Transverse colon (tissue), 4 donors: ENCODE measurements around the gene SGPP2. TPM values are rescaled to one million over a fixed set of nuclear protein-coding genes. Genes with fewer than 3 reads are reported as not detected.

ENCODE experiments used
- DNase-seq: peaks from one replicate; pipeline ENCODE4 v3.0.0-alpha.2; 2019
- H3K27ac ChIP-seq, 4 donors: fragments of 200-600 bp; sonication (generic); 2 replicates each; pipeline ENCODE4 v1.5.1; 2016 to 2018; ENCODE audit warnings: inconsistent platforms in 4 of 4
- H3K27me3 ChIP-seq: fragments of 200-600 bp; sonication (generic); 2 replicates; pipeline ENCODE4 v1.5.1; 2017; ENCODE audit warnings: inconsistent platforms
- H3K36me3 ChIP-seq, 4 donors: fragments of 200-600 bp; sonication (generic); 2 replicates each; pipeline ENCODE4 v1.5.1; 2017 to 2019; ENCODE audit warnings: inconsistent platforms in 4 of 4
- H3K4me1 ChIP-seq, 4 donors: fragments of 200-600 bp; sonication (generic); 2 replicates each; pipeline ENCODE4 v1.5.1; 2017 to 2020; ENCODE audit warnings: inconsistent platforms in 4 of 4
- H3K4me3 ChIP-seq, 4 donors: fragments of 200-600 bp; sonication (generic); 1 replicate in 1 of 4; 2 replicates in 3 of 4; pipeline versions ENCODE4 v1.5.1 to v1.6.1; 2017 to 2019; ENCODE audit warnings: inconsistent platforms in 4 of 4
- H3K9me3 ChIP-seq, 2 donors: fragments of 200-600 bp; sonication (generic); 2 replicates each; pipeline ENCODE4 v1.5.1; 2017 to 2019; ENCODE audit warnings: inconsistent platforms in 2 of 2
- EP300 ChIP-seq: sonication (generic); formaldehyde crosslinking; IDR thresholded peaks from one replicate; pipeline ENCODE4 v1.6.1; 2017; ENCODE audit warnings: antibody characterized with exemption, low read depth
- POLR2A ChIP-seq: fragments of 450-650 bp; IDR thresholded peaks from one replicate; pipeline ENCODE4 v1.6.1; 2016; ENCODE audit warnings: antibody characterized with exemption, mild to moderate bottlenecking, moderate library complexity
- POLR2AphosphoS5 ChIP-seq, 3 donors: sonication (generic); formaldehyde crosslinking; IDR thresholded peaks; one replicate each; pipeline ENCODE4 v1.6.1; 2016; ENCODE audit warnings: antibody characterized with exemption in 3 of 3
- WGBS, 2 donors: methylation state at CpG; one replicate each; pipeline ENCODE4 v1.1.5; 2018; ENCODE audit warnings: low coverage in 1 of 2; 5-methylcytosine and 5-hydroxymethylcytosine counted together
- in situ Hi-C, 4 donors: fragments of 200-750 bp; cut with MboI; loops; one replicate each; pipeline versions ENCODE4 v1.15.0 to v1.15.1; 2017; ENCODE audit warnings: low sequenced_read_pairs in 3 of 4, low pct_ligation_motif_present in 1 of 4, low pct_unique_long_range_greater_than_20kb in 1 of 4
- intact Hi-C: fragments of 100-400 bp; cut with DNase I; formaldehyde crosslinking; loops from one replicate; pipeline ENCODE4 v1.15.1; 2023; ENCODE audit warnings: low total_unique reads
- total RNA-seq, 4 donors: library from RNA; depleted of rRNA; stranded (reverse); fragments of >200 nt; gene quantifications; one replicate each; pipeline ENCODE4 v1.1.0, GENCODE V29; 2016
- TF ChIP-seq, protein P1 (sequence below), 5 experiments: fragments of 200-600 bp in 3 of 5; fragments of 450-650 bp in 2 of 5; sonication (generic) in 3 of 5; IDR thresholded peaks; 1 replicate in 2 of 5; 2 replicates in 3 of 5; pipeline ENCODE4 v1.5.1; 2016 to 2017; ENCODE audit warnings: antibody characterized with exemption in 5 of 5, inconsistent platforms in 3 of 5, mild to moderate bottlenecking in 2 of 5, moderate library complexity in 1 of 5

SGPP2 gene
- total RNA-seq, 4 donors from 2014 or later: 26.5 to 56.5 (median 48.7) TPM

- in situ Hi-C loops (no loop called here), intact Hi-C loops (no loop called here)
- DNase-seq: no peak
- TF ChIP-seq POLR2A: no peak
- no peak for TF ChIP-seq POLR2AphosphoS5 (IDR thresholded peaks at IDR 0.05)
- TF ChIP-seq, protein P1, sequence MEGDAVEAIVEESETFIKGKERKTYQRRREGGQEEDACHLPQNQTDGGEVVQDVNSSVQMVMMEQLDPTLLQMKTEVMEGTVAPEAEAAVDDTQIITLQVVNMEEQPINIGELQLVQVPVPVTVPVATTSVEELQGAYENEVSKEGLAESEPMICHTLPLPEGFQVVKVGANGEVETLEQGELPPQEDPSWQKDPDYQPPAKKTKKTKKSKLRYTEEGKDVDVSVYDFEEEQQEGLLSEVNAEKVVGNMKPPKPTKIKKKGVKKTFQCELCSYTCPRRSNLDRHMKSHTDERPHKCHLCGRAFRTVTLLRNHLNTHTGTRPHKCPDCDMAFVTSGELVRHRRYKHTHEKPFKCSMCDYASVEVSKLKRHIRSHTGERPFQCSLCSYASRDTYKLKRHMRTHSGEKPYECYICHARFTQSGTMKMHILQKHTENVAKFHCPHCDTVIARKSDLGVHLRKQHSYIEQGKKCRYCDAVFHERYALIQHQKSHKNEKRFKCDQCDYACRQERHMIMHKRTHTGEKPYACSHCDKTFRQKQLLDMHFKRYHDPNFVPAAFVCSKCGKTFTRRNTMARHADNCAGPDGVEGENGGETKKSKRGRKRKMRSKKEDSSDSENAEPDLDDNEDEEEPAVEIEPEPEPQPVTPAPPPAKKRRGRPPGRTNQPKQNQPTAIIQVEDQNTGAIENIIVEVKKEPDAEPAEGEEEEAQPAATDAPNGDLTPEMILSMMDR (IDR thresholded peaks at IDR 0.05): no peak
- TF ChIP-seq EP300: no peak
- 71 to 94% methylated on average over 1 of the region's 1 CpG for WGBS, 2 donors
- no peaks in the 10 kb centered on the region for H3K27me3 ChIP-seq
- no peak overlapping the region for H3K4me3 ChIP-seq
- H3K36me3 ChIP-seq: no peaks in the 10 kb centered on the region
- H3K27ac ChIP-seq: no peak overlapping the region
- H3K9me3 ChIP-seq: peaks cover 5 to 7% of the 10 kb centered on the region in 2 donors
- H3K4me1 ChIP-seq: no peaks in the 10 kb centered on the region
Measured at GRCh38 chr2:222413295-222413911, 10.9 kb upstream of the SGPP2 start.

- H3K27me3 ChIP-seq: peaks cover 22% of the 10 kb centered on the region
- in situ Hi-C loops: no loop called here
- peaks cover 2 to 5% of the 10 kb centered on the region in 2 donors for H3K9me3 ChIP-seq
- TF ChIP-seq POLR2A (no peak), EP300 (no peak), POLR2AphosphoS5 (IDR thresholded peaks at IDR 0.05) (no peak)
- TF ChIP-seq, protein P1 (IDR thresholded peaks at IDR 0.05): no peak
- intact Hi-C loops: no loop called here
- DNase-seq: no peak
- no peaks in the 10 kb centered on the region for H3K36me3 ChIP-seq
- no peak overlapping the region for H3K27ac ChIP-seq
- peaks cover 0 to 5% (median 2%) of the 10 kb centered on the region in 4 donors for H3K4me1 ChIP-seq
- no peak overlapping the region for H3K4me3 ChIP-seq
Measured at GRCh38 chr2:222418739-222419138, 5.6 kb upstream of the SGPP2 start.

DNA sequence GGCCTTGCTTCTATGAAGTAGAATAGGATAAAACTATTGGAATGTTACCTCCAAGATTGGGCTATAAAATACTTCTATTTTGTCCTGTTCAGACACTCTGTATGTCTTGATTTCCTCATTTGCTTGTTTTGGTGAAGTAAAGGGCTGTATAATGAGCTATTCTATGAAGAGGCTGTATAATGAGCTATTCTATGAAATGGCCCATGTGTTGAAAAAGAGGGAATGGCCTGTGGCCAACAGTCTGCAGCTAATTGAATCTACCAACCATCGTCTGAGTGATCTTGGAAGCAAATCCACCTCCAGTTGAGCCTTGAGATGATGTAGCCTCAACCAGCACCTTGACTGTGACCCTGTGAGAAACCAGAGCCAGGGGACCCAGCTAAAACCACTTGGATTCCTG lies 3.8 kb upstream of the SGPP2 start:
- in situ Hi-C loops: no loop called here
- Histone ChIP-seq H3K27ac (no peak overlapping the region), H3K36me3 (no peaks in the 10 kb centered on the region), H3K4me3 (no peak overlapping the region), H3K4me1 (peaks cover 0 to 10% (median 4%) of the 10 kb centered on the region in 4 donors), H3K9me3 (no peaks in the 10 kb centered on the region), H3K27me3 (peaks cover 39% of the 10 kb centered on the region)
- DNase-seq: no peak
- intact Hi-C loops: no loop called here
- TF ChIP-seq POLR2A (no peak), POLR2AphosphoS5 (IDR thresholded peaks at IDR 0.05) (no peak), EP300 (no peak)
- TF ChIP-seq, protein P1 (IDR thresholded peaks at IDR 0.05): no peak
- 63% methylated on average over 1 of the region's 1 CpG; no CpG with 5 or more reads in 1 of the 2 donors for WGBS, 2 donors

- in situ Hi-C loops: no loop called here
- H3K4me1 ChIP-seq: peaks cover 0 to 14% (median 7%) of the 10 kb centered on the region in 4 donors
- H3K27ac ChIP-seq: no peak overlapping the region
- TF ChIP-seq, protein P1 (IDR thresholded peaks at IDR 0.05): no peak
- TF ChIP-seq POLR2AphosphoS5 (IDR thresholded peaks at IDR 0.05): no peak
- no peak for TF ChIP-seq EP300
- 82% methylated on average over 1 of the region's 1 CpG; no CpG with 5 or more reads in 1 of the 2 donors for WGBS, 2 donors
- no peak for DNase-seq
- no peak overlapping the region for H3K4me3 ChIP-seq
- peaks cover 40% of the 10 kb centered on the region for H3K27me3 ChIP-seq
- intact Hi-C loops: no loop called here
- no peaks in the 10 kb centered on the region for H3K9me3 ChIP-seq
- no peaks in the 10 kb centered on the region for H3K36me3 ChIP-seq
Measured at GRCh38 chr2:222421626-222422025, 2.7 kb upstream of the SGPP2 start.
